Loucy (cell line): ENCODE results near the gene ABCA7.

Source experiments
- H2AFZ ChIP-seq: fragments of 200-600 bp; sonication (generic); 2 replicates; pipeline ENCODE4 v1.6.0; 2016; ENCODE audit warnings: antibody characterized with exemption, mild to moderate bottlenecking, low read length, moderate library complexity
- H3F3A ChIP-seq: fragments of 200-600 bp; 2 replicates; pipeline ENCODE4 v1.6.0; 2016; ENCODE audit warnings: antibody characterized with exemption, low read depth, mild to moderate bottlenecking
- H3K27me3 ChIP-seq: fragments of 200-600 bp; sonication (generic); 2 replicates; pipeline ENCODE4 v1.6.1; 2014; ENCODE audit warnings: low read length, mild to moderate bottlenecking; ENCODE audit not compliant: insufficient read depth, poor library complexity, severe bottlenecking
- H3K36me3 ChIP-seq: fragments of 200-600 bp; sonication (generic); 2 replicates; pipeline ENCODE4 v1.6.1; 2016; ENCODE audit warnings: low read length; ENCODE audit not compliant: insufficient read depth
- H3K4me1 ChIP-seq: fragments of 200-600 bp; sonication (generic); 2 replicates; pipeline ENCODE4 v1.5.1; 2014; ENCODE audit warnings: low read length, mild to moderate bottlenecking; ENCODE audit not compliant: insufficient read depth, poor library complexity, severe bottlenecking
- H3K4me2 ChIP-seq: fragments of 200-600 bp; sonication (generic); 2 replicates; pipeline ENCODE4 v1.6.0; 2014; ENCODE audit warnings: antibody characterized with exemption, low read length, low read depth, mild to moderate bottlenecking; ENCODE audit not compliant: poor library complexity, severe bottlenecking
- H3K4me3 ChIP-seq: fragments of 200-600 bp; sonication (generic); 2 replicates; pipeline ENCODE4 v1.5.1; 2014; ENCODE audit warnings: low read length, mild to moderate bottlenecking, mixed read lengths; ENCODE audit not compliant: poor library complexity, severe bottlenecking
- H3K79me2 ChIP-seq: fragments of 200-600 bp; sonication (generic); 2 replicates; pipeline ENCODE4 v1.6.1; 2014; ENCODE audit warnings: low read length; ENCODE audit not compliant: insufficient read depth
- H3K9ac ChIP-seq: fragments of 200-600 bp; sonication (generic); 2 replicates; pipeline ENCODE4 v1.6.0; 2014; ENCODE audit warnings: mild to moderate bottlenecking, low read depth, low read length, moderate library complexity; ENCODE audit not compliant: poor library complexity, severe bottlenecking
- H3K9me2 ChIP-seq: fragments of 200-600 bp; sonication (generic); replicated peaks from 2 replicates; pipeline ENCODE4 v1.6.1; 2016; ENCODE audit warnings: low read depth, low read length, mixed read lengths
- H3K9me3 ChIP-seq: fragments of 200-600 bp; sonication (generic); 2 replicates; pipeline ENCODE4 v1.6.1; 2014; ENCODE audit warnings: mild to moderate bottlenecking, antibody characterized with exemption, low read length, low read depth; ENCODE audit not compliant: insufficient read depth
- H4K20me1 ChIP-seq: fragments of 200-600 bp; sonication (generic); 2 replicates; pipeline ENCODE4 v1.6.0; 2014; ENCODE audit warnings: antibody characterized with exemption, low read length, mild to moderate bottlenecking; ENCODE audit not compliant: insufficient read depth, poor library complexity, severe bottlenecking
- EZH2phosphoT487 ChIP-seq: fragments of 200-600 bp; IDR thresholded peaks from 2 replicates; pipeline ENCODE4 v1.6.1; 2018; ENCODE audit warnings: antibody characterized with exemption, mild to moderate bottlenecking, moderate library complexity, borderline replicate concordance
- TF ChIP-seq, protein P1 (sequence below): fragments of 200-600 bp; sonication (generic); conservative IDR thresholded peaks from 2 replicates; pipeline ENCODE4 v1.5.1; 2014; ENCODE audit warnings: mild to moderate bottlenecking, antibody characterized with exemption, low read length

Gene ABCA7

DNA sequence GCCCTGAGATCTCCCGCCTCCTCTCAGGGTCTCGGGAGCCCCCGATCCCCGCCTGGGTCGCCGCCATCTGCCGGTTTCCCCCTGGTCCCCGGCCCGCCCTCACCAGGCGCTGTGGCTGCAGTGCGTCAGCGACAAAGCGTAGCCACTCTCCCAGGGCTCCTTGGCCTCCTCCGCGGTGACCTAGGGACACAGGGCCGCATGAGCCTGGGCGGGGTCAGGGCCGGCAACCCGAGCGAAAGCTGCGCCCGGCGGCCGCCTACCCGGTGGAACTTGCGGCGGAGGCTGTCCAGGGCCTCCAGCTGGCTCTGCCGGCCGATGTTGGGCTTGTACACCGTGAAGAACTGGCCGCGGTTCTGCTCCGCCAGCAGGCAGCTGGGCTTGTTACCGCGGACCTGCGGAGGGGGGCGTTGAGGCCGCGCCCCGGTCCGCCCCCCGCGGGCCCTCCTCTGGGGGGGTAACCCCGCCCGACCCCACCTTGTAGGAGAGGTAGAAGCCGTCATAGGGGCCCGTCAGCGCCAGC, 69.2 kb downstream of the ABCA7 start:
- no peaks in the 10 kb centered on the region for H3K9me3 ChIP-seq
- H3K36me3 ChIP-seq = peaks cover 16% of the 10 kb centered on the region; the same call in 1 of the 2 replicates
- H3F3A ChIP-seq = no peaks in the 10 kb centered on the region
- peaks cover 21% of the 10 kb centered on the region for H3K79me2 ChIP-seq
- H3K9me2 ChIP-seq = no peaks in the 10 kb centered on the region
- no peaks in the 10 kb centered on the region for H3K27me3 ChIP-seq
- no peak for TF ChIP-seq EZH2phosphoT487
- TF ChIP-seq, protein P1, sequence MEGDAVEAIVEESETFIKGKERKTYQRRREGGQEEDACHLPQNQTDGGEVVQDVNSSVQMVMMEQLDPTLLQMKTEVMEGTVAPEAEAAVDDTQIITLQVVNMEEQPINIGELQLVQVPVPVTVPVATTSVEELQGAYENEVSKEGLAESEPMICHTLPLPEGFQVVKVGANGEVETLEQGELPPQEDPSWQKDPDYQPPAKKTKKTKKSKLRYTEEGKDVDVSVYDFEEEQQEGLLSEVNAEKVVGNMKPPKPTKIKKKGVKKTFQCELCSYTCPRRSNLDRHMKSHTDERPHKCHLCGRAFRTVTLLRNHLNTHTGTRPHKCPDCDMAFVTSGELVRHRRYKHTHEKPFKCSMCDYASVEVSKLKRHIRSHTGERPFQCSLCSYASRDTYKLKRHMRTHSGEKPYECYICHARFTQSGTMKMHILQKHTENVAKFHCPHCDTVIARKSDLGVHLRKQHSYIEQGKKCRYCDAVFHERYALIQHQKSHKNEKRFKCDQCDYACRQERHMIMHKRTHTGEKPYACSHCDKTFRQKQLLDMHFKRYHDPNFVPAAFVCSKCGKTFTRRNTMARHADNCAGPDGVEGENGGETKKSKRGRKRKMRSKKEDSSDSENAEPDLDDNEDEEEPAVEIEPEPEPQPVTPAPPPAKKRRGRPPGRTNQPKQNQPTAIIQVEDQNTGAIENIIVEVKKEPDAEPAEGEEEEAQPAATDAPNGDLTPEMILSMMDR = no peak
- peaks cover 21% of the 10 kb centered on the region for H4K20me1 ChIP-seq
- peaks cover 11% of the 10 kb centered on the region for H3K4me1 ChIP-seq
- H3K9ac ChIP-seq = no peak overlapping the region
- H2AFZ ChIP-seq = no peak overlapping the region
- no peak overlapping the region for H3K4me2 ChIP-seq
- no peak overlapping the region for H3K4me3 ChIP-seq

DNA sequence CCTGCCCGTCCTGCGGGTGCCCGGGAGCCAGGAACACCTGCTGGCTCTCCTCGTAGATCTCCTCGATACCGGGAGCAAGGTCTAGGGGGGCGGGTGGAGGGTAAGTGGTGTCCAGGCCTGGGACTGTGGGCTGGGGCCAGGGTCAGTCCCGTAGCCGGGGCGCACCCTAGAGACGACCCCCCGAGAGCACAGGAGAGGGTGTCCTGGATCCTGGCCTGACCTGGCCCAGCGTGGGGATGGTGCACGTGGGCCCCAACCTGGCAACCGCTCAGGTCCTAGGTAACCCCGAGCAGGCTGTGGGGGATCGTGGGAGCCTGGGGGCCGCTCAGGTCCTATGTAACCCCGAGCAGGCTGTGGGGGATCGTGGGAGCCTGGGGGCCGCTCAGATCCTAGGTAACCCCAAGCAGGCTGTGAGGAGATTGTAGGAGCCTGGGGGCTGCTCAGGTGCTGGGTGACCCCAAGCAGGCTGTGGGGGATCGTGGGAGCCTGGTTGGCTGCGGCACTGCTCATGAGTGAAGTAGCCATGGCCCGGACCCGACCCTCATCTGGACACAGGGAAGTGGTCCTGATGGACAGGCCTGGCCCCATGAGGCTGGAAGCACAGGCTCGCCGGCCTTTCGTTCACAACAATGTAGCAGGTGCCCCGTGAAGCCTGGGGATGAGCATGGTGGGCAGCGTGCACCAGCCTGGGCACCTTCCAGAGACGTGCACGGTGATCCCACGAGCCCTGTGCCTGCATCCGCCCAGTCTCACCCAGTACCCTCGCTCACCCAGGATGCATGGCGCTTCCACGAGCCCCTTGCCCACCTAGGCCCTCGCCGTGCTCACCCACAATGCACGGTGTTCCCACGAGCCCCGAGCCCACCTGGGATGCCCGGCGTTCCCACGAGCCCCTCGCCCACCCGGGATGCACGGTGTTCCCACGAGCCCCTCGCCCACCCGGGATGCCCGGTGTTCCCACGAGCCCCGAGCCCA, 70.1 kb downstream of the ABCA7 start:
- H2AFZ ChIP-seq = no peak overlapping the region
- no peaks in the 10 kb centered on the region for H3K9me2 ChIP-seq
- peaks cover 10% of the 10 kb centered on the region for H3K4me1 ChIP-seq
- TF ChIP-seq, protein P1 = no peak
- no peak for TF ChIP-seq EZH2phosphoT487
- H3K9ac ChIP-seq = no peak overlapping the region
- H3K4me3 ChIP-seq = no peak overlapping the region
- no peaks in the 10 kb centered on the region for H3K27me3 ChIP-seq
- H3K4me2 ChIP-seq = no peak overlapping the region
- H3K79me2 ChIP-seq = peaks cover 18% of the 10 kb centered on the region
- H4K20me1 ChIP-seq = peaks cover 18% of the 10 kb centered on the region
- H3K36me3 ChIP-seq = peaks cover 19% of the 10 kb centered on the region; the same call in 1 of the 2 replicates
- H3K9me3 ChIP-seq = no peaks in the 10 kb centered on the region
- H3F3A ChIP-seq = no peaks in the 10 kb centered on the region

DNA sequence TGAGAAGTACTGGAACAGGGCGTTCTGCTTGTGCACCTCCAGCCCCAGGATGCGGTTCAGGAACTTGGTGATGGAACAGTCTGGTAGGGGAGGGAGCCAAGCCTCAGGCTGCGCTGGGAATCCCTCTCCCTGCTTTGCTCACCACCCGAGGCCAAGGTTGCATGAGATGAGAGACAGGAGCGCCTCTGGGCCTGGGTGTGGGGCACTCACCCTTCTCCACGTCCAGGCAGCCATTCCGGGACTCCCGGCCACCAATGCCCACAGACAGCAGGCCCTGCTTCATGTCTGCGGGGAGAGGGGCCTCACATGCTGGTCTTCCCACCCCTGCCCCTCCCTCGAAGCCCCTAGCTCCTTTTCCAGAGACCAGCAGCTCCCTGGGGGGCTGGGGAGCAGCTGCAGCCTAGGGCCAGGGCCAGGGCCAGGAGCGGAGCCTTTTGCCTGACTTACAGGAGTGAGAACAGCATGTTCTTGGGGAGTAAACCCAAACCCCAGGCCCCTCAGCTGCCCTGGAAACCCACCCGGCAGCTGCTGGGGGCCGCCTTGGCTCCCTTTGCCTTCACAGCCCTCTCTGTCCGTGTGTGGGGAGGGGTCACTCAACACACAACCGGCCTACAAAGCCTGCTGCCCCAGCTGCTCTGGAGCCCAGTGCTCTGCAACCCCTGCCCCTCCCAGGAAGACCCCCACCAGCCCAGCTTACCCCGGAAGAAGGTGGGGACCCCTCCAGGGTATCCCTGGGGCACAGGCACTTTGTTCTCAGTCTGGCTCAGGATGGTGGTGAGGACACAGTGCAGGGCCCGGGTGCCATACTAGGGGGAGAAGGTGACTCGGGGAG, 71.1 kb downstream of the ABCA7 start:
- Histone ChIP-seq H4K20me1 (peaks cover 8% of the 10 kb centered on the region), H3F3A (no peaks in the 10 kb centered on the region), H3K9me2 (no peaks in the 10 kb centered on the region), H3K36me3 (peaks cover 17% of the 10 kb centered on the region; the same call in 1 of the 2 replicates), H3K27me3 (no peaks in the 10 kb centered on the region), H3K4me2 (no peak overlapping the region), H3K4me3 (no peak overlapping the region), H3K79me2 (peaks cover 7% of the 10 kb centered on the region; the same call in 1 of the 2 replicates), H3K4me1 (peaks cover 2% of the 10 kb centered on the region), H3K9ac (no peak overlapping the region), H3K9me3 (no peaks in the 10 kb centered on the region), H2AFZ (no peak overlapping the region)
- TF ChIP-seq, protein P1 = no peak
- no peak for TF ChIP-seq EZH2phosphoT487
